ENCODE measurements around the gene PLA2G4D.
"Not testable (repeated sequence)": the region's sequence is repeated elsewhere in the genome, so short reads cannot be mapped to it uniquely, and the experiment has no call there.

Gene PLA2G4D

DNA sequence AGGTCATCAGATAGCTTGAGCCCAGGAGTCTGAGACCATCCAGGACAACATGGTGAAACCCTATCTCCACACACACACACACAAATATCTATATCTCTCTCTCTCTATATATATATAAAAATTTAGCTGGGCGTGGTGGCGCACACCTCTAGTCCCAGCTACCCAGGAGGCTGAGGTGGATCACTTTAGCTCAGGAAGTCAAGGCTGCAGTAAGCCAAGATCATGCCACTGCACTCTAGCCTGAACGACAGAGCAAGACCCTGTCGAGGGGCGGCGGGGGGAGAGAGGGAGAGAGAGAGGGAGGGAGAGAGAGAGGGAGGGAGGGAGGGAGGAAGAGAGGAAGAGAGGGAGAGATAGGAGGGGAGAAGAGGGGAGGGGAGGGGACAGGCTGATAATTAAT lies 34.1 kb upstream of the PLA2G4D start:
- DNase-seq (ENCODE audit: low spot score), result no peak

DNA sequence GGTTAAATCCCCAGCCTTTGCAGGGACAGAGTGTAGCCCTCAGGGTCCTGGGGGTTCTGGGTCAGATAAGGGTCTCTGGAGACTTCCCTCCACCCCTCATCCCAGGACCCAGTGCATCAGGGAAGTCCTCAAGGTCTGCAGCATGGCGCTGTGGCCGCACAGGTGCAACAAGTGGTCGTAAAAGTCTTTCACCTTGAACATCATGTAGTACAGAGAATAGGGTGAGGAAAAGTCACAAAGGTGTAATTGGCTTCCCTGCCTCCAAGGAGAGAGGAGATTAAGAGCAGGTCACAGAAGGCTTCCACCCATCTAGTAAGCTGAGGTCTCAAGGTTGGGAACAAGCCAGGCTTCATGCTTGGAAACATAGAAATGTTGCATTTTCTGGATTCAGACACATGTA lies 29.2 kb upstream of the PLA2G4D start:
- no peak for DNase-seq (ENCODE audit: low spot score)

DNA sequence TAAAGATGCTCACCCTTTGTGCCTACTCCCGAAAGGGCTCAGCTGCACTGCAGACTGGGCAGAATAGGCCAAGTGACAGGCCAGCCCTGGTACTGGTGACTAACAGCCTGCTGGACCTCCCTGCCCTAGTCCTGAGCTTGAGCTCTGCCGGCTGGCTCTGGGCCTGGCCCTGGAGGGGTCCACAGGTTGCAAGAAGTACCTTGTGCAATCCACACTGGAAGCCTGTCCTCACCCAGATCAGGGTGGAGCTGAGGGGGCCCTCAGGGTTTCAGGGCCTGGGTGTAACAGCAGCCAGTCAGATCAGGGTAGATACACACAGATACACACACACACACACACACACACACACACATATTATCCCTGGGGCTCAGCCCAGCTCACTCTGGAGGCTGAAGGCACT lies 27.3 kb upstream of the PLA2G4D start:
- DNase-seq (ENCODE audit: low spot score), result no peak

DNA sequence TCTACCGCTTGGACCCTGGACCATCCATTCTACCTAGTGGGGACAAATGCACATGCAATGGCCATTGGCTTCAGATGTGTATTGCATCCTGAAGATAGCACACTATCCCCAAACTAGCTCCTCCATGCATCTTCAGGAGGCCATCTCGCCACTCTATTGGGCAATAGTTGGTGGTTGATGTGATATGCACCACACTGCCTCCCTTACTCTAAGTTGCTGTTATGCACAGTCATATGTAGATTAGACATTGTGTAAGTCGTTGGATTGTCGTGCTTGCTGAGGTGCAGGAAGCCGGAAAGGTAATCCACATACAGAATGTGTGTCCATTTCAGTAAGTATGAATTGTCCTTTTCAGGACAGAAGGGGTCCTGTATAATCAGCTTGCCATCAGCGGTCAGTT lies 26.7 kb upstream of the PLA2G4D start:
- DNase-seq (ENCODE audit: low spot score), result no peak

DNA sequence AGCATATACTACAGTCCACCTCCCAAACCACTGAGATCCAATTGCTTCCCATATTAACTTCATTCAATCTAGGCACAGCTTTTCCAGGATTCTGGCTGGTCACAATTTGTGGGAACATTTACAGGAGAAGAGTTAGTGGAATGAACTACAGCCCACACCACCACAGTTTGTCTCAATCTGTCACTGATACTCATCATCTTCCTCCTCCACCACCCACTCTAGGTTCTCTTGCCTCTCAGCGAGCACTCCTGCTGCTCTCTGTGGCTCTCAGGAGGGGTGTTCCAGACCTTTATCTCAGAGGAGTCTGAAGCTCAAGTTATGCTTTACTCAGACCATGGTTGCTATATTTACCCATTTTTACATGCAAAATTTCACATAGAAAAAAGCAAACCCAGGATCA lies 25.9 kb upstream of the PLA2G4D start:
- no peak for DNase-seq (ENCODE audit: low spot score)

DNA sequence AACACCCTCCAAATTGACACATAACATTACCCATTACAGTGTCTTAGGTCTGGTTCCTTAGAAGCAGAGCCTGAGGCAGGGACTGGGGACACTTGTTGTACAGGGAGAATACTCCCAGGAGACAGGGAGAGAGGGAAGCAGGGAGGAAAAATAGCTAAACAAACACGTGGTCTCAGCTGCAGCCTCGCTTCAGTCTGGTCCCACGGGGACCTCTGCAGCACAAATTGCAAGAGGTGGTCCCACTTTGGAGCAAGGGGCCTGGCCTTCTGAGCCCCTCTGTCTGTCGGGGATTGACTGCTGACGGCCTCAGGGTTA lies 25.0 kb upstream of the PLA2G4D start:
- DNase-seq (ENCODE audit: low spot score), result no peak

DNA sequence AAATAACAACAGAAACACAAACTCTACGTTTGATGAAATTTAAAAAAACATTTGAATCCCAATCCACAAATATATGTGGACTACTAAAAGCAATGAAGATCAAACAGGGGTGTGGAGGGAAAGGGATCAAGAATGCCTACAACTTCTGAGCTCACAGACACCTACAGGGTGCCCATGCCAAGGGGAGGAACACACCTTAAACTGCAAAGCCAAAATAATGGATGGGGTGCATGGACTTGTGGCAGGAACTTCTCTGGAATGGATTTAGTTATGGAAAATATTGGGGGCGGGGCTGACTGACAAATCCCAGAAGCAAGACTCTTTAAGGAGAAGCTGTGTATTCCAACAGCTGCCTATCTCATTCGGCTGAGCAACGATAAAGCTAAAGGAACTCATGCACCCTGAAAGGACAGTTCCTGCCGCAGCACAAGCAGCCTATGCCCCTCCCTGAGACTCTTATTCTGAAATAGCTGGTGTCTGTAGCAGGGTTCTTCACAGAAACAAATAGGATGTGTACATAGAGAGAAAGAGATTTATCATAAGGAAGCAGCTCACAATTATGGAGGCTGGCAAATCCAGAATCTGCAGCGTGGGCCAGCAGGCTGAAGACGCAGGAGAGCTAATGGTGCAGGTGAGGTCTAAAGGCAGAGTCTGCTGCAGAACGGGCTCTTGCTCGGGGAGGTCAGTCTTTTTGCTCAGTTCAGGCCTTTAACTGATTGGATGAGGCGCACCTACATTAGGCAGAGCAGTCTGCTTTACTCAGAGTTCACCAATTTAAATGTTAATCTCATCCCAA lies 24.5 kb upstream of the PLA2G4D start:
- no peak for DNase-seq (ENCODE audit: low spot score)

DNA sequence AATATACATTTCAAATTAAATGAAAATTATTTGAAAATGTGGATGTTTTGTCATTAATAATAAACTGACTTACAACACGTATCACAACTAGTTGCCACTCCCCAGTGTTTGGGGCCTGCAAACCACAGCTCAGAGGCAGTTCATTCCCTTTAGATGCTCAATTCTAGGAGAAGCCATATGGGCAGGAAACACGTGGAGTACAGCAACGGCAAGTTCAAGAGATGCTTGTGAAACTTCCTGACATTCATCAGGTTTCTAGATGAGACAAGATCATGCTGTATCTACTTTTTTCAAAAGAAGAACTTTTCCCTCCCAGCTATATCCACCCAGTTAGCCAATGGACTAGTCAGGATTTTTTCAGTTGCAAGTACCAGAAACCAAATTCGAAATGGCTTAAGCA lies 17.6 kb upstream of the PLA2G4D start:
- no peak for DNase-seq (ENCODE audit: low spot score)

DNA sequence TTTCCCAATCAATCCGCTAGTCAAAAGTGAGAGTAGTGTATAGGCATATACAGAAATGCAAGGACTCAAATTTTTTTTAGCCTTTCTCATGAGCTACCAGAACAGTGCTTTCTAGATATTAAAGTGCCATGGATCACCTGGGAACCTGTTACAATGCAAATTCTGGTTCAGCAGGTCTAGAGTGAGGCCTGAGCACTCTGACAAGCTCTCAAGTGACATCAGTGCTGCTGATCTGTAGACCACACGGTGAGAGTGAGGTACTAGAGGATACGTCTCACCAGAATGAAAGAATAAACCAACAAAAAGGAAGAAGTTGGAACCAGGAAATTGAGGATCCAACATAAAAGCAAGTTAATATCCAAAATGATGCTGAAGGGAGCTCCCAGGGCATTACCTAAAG lies 16.0 kb upstream of the PLA2G4D start:
- no peak for DNase-seq (ENCODE audit: low spot score)

DNA sequence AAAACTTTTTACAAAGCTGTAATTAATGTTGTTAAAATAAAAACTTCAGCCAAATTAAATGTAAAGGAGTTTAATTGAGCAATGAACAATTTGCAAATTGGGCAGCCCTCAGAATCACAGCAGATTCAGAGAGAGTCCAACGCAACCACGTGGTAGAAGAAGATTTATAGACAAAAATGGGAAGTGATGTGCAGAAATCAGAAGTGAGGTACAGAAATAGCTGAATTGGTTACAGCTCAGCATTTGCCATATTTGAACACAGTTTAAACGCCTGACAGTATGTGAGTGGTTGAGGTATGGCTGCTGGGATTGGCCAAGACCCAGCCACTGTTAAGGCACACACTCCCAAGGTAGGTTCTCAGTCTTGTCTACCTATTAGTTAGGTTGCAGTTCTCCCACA lies 14.4 kb upstream of the PLA2G4D start:
- no peak for DNase-seq (ENCODE audit: low spot score)

DNA sequence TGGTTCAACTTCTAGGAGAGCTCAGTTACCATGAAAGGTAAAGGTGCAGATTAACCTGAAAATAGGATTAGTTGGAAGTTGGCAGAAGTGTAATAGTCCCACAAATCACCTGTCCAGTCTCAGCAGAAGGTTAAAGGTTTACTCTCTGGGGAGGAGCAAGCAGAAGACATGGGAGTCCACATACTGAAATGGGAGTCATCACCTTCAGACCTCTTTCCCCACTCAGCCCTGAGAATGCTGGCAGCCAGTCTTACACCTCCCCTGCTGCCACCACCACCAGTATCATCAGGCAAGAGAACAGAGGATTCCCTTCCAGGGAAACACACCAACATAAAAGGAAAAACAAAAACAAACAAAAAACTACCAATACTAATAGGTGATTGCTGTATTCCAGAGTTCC lies 13.8 kb upstream of the PLA2G4D start:
- peak; percentile 44 for DNase-seq (ENCODE audit: low spot score)

DNA sequence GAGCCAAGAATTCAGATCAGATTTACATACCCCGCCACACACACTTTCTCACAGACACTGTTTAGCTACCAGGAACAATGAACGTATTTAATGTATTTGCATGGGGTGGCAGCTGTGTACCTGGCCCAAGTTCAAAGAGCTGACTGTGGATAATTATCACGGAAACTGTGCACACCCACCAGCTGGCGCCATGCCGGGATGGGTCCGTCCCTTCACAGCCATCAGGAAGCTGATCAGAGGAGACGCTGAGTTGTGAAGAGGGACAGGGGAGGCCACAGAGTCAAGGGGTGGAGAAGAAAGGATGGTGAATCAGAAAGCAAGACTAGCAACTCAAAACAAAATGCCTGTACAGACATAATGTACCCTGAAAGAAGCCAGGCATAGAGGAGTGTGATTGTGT lies 13.1 kb upstream of the PLA2G4D start:
- peak; percentile 90 for DNase-seq (ENCODE audit: low spot score)

DNA sequence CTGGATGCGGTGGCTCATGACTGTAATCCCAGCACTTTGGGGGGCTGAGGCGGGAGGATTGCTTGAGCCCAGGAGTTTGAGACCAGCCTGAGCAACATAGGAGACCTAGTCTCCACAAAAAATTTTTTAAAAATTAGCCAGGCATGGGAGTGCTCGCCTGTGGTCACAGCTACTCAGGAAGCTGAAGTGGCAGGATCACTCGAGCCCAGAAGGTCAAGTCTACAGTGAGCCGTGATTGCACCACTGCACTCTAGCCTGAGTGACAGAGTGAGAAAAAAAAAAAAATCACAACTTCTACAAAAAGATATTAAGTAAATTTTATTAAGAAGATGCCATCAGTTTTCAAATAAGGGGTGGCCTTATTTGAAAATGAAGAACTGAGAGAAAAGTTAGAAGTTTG lies 11.9 kb upstream of the PLA2G4D start:
- no peak for DNase-seq (ENCODE audit: low spot score)

DNA sequence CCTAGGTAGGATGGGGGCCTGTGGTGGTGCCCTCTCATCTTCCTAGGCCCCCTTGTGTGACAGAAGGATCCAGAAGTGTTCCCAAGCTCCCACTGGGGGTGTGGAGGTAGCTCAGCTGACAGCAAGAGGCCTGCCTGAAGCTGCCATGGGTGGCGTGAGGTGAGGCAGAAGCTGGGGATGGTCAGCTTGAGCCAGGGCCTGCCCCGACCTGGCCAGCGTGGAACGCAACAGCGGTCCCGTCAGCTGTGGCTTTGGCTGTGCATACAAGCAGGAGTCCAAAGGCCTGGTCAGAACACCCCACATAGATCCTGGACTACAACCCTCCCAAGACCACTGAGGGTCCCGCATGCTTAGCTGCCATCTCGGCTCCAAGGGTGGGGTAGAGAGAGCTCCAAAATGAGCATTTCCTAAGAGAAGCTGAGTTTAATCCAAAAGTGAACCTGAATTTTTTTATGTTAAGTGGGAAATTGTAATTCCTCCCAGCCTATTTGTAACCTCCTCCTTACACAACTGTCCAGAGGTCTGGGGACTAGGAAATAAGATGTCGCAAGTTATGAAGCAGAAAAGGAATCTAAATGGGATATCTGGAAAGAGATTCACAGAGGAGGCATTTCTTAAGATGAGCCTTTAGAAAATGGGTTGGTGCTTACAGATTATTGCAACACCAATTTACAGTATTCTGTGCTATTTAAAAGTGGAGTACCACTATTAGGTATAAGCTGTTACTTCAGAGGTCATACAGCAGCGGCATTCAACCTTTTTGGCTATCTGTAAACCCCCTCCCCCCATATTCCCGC lies 9.9 kb upstream of the PLA2G4D start:
- DNase-seq (ENCODE audit: low spot score), result no peak

DNA sequence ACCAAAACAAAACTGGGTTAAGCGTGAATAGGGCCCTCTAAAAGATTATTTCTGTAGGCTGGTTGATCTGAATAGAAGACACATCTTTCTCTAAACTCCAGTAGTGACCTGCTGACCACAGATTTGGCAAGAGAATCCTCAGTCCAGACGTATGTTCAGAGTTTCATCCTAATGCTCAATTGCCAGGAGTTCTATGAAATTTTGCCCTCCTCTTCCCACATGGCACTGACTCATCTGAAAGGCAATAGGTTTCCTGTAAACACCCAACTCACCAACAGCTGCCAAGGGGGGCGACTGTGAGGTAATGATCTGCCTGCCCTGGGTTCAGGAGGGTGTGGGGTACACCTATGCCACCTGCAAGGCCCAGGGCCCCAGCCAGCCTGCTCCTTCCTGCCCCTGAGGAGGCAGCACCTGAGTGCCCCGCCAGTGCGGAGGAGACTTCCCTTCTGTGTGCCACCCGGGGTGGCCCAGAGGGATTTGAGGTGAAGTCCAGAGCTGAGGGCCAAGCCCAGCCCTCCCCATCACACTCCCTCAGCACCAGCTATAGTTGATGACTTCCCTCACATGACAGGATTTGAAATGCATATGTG lies 8.4 kb upstream of the PLA2G4D start:
- no peak for DNase-seq (ENCODE audit: low spot score)

DNA sequence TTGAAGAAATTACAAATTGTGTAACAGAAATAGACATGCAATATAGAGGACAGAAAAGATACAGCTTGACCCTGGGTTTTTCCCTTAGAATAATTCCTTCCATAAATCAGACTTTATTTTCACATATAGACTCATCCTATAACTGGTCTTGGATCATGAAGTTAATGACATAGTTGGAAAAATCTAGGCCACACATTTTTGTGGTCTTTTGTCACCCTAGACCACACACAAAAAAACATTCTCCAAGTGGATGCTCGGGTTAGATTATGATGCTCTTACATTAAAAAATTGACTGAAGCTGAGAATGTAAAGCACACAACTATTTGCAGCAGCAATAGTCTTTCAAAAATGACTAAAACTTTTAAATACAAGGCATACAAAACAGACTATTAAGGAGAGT lies 7.5 kb upstream of the PLA2G4D start:
- no peak for DNase-seq (ENCODE audit: low spot score)

DNA sequence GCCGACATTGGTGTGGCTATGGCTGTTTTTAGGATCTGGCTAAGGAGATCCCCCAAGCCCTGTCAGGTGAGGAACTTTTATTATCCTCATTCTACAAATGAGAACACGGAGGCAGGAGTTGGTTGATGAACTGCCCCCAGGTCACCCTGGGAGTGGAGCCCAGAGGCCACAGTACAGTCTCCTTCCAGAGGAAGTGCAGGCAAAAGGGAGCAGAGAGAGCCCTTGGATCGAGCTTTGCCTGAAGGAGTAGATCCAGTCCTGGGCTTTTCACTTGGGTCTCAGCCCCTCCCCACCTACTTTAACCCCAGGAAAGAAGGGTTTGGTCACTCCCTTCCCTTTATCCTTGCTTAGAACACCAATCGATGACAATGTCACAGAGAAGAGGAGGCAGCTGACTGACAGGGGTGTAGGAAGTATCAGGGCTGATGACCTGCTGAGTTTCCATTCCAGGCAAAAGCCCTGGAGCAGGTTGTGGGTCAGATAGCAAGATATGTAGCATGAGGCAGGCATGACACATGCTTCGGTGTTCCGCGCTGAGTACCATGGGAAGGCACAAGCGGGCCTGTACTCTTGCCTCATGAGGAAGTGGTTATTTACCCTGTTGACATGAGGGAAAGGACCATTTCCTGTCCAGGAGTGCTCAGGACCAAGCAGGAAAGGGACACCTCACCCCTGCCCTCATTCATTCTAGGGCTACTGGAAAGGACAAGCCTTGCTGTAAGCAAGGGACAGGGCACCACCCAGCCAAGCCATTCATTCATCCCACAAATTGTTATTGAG lies 5.8 kb upstream of the PLA2G4D start:
- no peak for DNase-seq (ENCODE audit: low spot score)

DNA sequence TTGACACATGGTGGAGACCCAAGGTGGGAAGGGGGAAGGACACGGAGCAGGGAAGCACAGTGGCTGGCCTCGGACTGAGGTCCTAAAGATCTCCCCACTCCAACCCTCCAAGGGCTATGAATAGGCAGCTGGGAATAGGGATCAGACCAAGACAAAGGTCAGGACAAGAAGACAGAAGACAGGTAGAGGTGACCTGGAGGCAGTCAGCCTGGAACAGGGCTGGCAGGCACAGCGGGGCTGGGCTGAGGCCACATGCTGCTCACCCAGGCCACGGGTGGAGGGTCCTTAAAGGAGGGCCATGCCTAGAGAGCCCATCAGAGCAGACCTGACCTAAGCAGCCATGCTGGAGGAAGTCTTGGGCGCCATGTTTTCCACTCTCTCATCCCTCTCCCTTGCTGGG lies 2.7 kb upstream of the PLA2G4D start:
- no peak for DNase-seq (ENCODE audit: low spot score)

DNA sequence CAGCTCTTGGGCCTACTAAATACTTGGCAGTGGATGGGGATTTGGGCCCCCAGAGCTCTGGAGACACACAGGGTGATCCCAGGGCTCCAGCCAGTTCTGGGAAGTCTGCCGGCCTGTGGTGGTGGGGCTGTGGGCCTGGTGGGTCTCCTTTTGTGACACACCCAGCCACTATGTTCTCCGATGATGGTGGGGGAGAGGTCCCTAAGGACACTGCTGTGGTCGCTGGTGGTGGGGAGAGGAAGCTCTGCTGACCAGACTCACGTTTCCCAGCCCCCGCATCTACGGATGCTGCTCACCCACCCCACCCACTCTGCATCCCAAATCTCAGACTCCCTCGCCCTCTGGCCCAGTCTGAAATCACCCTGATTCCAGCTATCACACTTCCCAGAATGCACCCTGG lies 396 bp downstream of the PLA2G4D start:
- DNase-seq (ENCODE audit: low spot score), result no peak

DNA sequence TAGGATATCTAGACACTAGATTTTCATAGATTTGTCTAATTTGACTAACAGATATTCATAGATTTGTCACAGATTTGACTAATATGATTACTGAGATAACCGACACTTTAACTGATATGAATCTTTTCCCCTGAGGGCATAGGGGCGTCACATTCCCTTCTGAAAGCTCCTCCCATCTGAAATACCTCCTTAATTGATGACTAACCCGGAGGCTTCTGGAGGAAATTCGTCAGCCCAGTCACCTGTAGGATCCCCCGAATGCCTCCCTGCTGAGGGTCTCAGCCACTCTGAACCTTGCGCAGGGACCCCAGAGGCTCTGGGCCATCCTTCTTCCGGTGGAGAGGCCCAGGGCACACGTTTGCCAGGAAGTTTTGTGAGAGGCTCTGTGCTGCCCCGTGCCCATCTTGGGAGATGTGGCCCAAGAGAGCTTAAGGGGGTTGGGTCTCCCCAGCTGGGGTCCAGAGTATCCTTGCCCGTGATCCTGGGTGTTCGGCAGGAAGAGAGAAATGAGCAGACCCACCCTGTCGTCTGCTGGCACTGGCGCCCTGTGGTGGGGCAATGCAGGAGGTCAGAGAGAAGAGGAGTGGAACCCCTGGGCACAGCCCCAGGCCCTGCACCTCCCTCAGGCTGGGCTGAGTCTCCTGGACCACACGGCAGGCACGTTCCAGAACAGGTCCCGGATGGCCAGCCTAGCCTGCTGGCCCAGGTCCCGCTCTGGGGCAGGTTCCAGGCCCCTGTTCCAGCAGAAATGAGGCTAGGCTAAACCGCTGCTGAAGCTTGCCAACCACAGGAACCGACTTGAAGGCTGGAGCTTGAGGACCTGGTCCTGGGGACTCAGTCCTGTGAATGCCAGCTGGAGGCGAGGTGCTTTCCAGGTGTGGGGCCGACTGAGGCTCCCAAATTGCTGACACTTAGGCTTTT lies 1.7 kb downstream of the PLA2G4D start:
- peak; percentile 62 for DNase-seq (ENCODE audit: low spot score)

DNA sequence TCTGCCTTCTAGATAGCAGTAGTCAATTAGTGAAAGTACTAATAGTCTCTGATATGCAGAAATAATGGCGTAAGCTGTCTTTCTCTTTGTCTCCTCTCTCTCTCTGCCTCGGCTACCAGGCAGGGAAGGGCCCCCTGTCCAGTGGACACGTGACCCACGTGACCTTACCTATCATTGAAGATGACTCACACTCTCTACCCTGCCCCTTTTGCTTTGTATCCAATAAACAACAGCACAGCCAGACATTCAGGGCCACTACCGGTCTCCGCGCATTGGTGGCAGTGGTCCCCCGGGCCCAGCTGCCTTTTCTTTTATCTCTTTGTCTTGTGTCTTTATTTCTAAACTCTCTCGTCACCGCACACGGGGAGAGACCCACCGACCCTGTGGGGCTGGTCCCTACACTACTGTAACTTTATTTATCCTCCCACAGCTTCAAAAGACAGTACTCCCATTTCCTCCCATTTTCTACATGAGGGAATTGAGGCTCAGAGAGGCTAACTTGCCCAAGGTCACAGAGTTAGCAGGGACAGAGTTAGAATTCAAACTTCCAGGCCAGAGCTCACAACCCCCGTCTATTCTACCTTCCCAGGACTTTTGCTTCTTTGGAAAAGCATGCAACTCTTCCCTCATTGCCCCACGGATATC lies 2.5 kb downstream of the PLA2G4D start:
- DNase-seq (ENCODE audit: low spot score), result not testable (repeated sequence)

Data from LoVo (cell line).